Lower leg skin (tissue), 3 donors: Measurements from ENCODE around the gene LRRC66.

Source experiments
- CTCF ChIP-seq, 3 donors: fragments of 450-650 bp; IDR thresholded peaks; one replicate each; pipeline ENCODE4 v1.5.1; 2016; ENCODE audit warnings: antibody characterized with exemption in 3 of 3, mild to moderate bottlenecking in 3 of 3, moderate library complexity in 2 of 3
- POLR2A ChIP-seq, 2 donors: fragments of 450-650 bp; IDR thresholded peaks; one replicate each; pipeline ENCODE4 v1.6.1; 2016 to 2017; ENCODE audit warnings: antibody characterized with exemption in 2 of 2, mild to moderate bottlenecking in 1 of 2, moderate library complexity in 1 of 2

DNA sequence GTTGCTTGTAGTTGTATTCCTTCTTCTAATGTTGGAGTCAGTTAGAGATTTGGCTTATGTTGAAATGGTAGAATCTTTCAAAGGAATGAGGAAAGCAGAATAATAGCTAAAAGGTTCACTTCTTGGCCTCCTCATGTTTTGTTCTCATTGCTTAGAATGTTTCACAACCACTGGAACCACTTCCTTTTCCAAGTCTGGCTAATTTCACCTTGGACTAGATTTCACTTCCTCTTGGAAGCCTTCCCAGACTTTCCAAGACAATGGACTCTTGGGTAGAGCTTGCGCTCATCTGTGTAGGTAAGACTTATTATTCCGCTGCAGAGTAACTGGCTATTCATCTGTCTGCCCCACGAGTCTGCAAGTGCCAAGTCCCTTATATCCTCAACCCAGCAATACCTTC, 39.2 kb upstream of the LRRC66 start:
- no peak for TF ChIP-seq CTCF (IDR thresholded peaks at IDR 0.05)
- no peak for TF ChIP-seq POLR2A (IDR thresholded peaks at IDR 0.05)
